ENCODE results near the gene EHMT2.

GRCh38 chr6:31927863-31928671 lies 30.6 kb upstream of the EHMT2 start:
- TF ChIP-seq CTCF (conservative IDR thresholded peaks at IDR 0.05; ENCODE audit: low read depth, low read length) (no peak), EZH2 (IDR thresholded peaks at IDR 0.05; ENCODE audit: borderline replicate concordance, low read depth, low read length, poor library complexity, severe bottlenecking) (no peak)

Data from A673 (cell line).